Measurements from ENCODE around the gene PIK3R1. TPM values are rescaled to one million over a fixed set of nuclear protein-coding genes. Genes with fewer than 3 reads are reported as not detected.
A peak's percentile ranks its signal among the peaks of the same experiment; 100 is the strongest.

PIK3R1 gene
- total RNA-seq, result 100 to 1,000 TPM in 3 of 5 donors, 10 to 100 TPM in 2; 45.2 to 280 (median 115) TPM
- 10 to 100 TPM in 2 of 3 donors, 1 to 10 TPM in 1; 9.2 to 10.5 (median 10.1) TPM for polyA plus RNA-seq
- long read RNA-seq, donor 1, full-length matches to known transcripts, result 5 of 23 reads
- long read RNA-seq, donor 1, partial matches to known transcripts, result 18 of 23 reads
- long read RNA-seq, donor 1, other reads (novel, unspliced or antisense), result 0 of 23 reads
- long read RNA-seq, donor 2, full-length matches to known transcripts, result 12 of 34 reads
- long read RNA-seq, donor 2, partial matches to known transcripts, result 22 of 34 reads
- long read RNA-seq, donor 2, other reads (novel, unspliced or antisense), result 0 of 34 reads
- long read RNA-seq, donor 3, partial matches to known transcripts, result 0 of 2 reads
- long read RNA-seq, donor 3, other reads (novel, unspliced or antisense), result 0 of 2 reads
- long read RNA-seq, donor 4, full-length matches to known transcripts, result 1 of 1 reads
- long read RNA-seq, donor 4, partial matches to known transcripts, result 0 of 1 reads
- long read RNA-seq, donor 4, other reads (novel, unspliced or antisense), result 0 of 1 reads
- long read RNA-seq, donor 5, full-length matches to known transcripts, result 4 of 16 reads
- long read RNA-seq, donor 5, partial matches to known transcripts, result 12 of 16 reads
- long read RNA-seq, donor 5, other reads (novel, unspliced or antisense), result 0 of 16 reads
- long read RNA-seq, donor 6, full-length matches to known transcripts, result 17 of 108 reads
- long read RNA-seq, donor 6, partial matches to known transcripts, result 91 of 108 reads
- long read RNA-seq, donor 6, other reads (novel, unspliced or antisense), result 0 of 108 reads
- long read RNA-seq, donor 7, full-length matches to known transcripts, result 6 of 11 reads
- long read RNA-seq, donor 7, partial matches to known transcripts, result 5 of 11 reads
- long read RNA-seq, donor 7, other reads (novel, unspliced or antisense), result 0 of 11 reads
- long read RNA-seq, donor 8, full-length matches to known transcripts, result 6 of 6 reads
- long read RNA-seq, donor 8, partial matches to known transcripts, result 0 of 6 reads
- long read RNA-seq, donor 8, other reads (novel, unspliced or antisense), result 0 of 6 reads
- long read RNA-seq, donor 9, partial matches to known transcripts, result 5 of 6 reads
- long read RNA-seq, donor 9, other reads (novel, unspliced or antisense), result 0 of 6 reads
- long read RNA-seq, donor 10, partial matches to known transcripts, result 0 of 1 reads
- long read RNA-seq, donor 10, other reads (novel, unspliced or antisense), result 0 of 1 reads

DNA sequence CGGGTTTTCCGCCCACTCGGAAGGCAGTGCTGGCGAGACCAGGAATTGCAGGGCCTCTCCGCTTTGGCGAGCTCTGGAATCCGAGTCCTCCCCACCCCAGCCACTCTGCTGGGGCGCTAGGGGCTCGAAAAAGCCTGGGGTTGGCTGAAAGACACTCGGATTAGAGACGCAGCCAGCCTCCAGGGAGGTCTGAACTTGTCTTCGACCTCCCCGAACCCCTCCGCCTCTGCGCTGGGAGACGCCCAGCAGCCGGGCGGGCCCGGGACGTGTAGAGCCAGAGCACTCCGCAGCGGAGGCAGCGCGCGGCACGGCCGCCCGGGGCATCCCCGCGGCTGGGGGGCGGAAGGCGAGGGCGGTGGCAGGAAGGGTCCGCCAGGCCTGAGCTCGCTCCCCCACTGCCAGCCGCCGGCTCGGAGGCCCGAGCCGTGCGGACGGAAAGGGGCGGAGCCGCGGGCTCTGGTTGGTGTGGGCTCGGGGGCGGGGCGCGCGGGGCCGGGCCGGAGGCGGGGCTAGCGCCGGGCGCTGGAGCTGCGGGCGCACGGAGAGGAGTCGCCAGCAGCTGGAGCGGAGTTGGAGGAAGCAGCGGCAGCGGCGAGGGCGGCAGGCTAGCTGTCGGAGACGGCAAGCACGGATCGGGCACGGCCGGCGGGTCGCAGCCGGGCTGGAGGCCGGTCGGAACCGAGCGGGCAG, at the start of gene PIK3R1:
Gene PIK3R1, plus strand, starts transcription at position 549 of the 690 bp plus-strand sequence. CDS start 10,920 bp downstream, outside the sequence.
- H3K4me3 ChIP-seq, result peak within 1 kb of the TSS; percentile 56 to 98 (median 84)
- no peak for TF ChIP-seq POLR2A (IDR thresholded peaks at IDR 0.05)
- TF ChIP-seq, protein P1, sequence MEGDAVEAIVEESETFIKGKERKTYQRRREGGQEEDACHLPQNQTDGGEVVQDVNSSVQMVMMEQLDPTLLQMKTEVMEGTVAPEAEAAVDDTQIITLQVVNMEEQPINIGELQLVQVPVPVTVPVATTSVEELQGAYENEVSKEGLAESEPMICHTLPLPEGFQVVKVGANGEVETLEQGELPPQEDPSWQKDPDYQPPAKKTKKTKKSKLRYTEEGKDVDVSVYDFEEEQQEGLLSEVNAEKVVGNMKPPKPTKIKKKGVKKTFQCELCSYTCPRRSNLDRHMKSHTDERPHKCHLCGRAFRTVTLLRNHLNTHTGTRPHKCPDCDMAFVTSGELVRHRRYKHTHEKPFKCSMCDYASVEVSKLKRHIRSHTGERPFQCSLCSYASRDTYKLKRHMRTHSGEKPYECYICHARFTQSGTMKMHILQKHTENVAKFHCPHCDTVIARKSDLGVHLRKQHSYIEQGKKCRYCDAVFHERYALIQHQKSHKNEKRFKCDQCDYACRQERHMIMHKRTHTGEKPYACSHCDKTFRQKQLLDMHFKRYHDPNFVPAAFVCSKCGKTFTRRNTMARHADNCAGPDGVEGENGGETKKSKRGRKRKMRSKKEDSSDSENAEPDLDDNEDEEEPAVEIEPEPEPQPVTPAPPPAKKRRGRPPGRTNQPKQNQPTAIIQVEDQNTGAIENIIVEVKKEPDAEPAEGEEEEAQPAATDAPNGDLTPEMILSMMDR (IDR thresholded peaks at IDR 0.05), result peak in 5 of 7 experiments; percentile 24 to 50 (median 45)
- peak; percentile 57 to 94 (median 90) for TF ChIP-seq POLR2AphosphoS5 (IDR thresholded peaks at IDR 0.05)
- TF ChIP-seq EP300 (IDR thresholded peaks at IDR 0.05), result peak; percentile 8
- peak within 1 kb of the TSS; percentile 93 to 99 (median 98) for H3K27ac ChIP-seq
- peaks cover 0 to 4% (median under 1%) of the 10 kb centered on the region in 4 donors for H3K36me3 ChIP-seq
- peak; percentile 98 for DNase-seq
- no peaks in the 10 kb centered on the region for H3K27me3 ChIP-seq
- H3K9me3 ChIP-seq, result peaks cover 0 to 10% (median 5%) of the 10 kb centered on the region in 4 donors
- H3K4me1 ChIP-seq, result peaks cover 7 to 44% (median 26%) of the 10 kb centered on the region in 4 donors
- intact Hi-C loops (cut with DNase I; ENCODE audit: low total_unique reads), result no loop called here
- WGBS, 5 donors, result 0% methylated on average over 6 to 78 of the region's 78 CpGs

DNA sequence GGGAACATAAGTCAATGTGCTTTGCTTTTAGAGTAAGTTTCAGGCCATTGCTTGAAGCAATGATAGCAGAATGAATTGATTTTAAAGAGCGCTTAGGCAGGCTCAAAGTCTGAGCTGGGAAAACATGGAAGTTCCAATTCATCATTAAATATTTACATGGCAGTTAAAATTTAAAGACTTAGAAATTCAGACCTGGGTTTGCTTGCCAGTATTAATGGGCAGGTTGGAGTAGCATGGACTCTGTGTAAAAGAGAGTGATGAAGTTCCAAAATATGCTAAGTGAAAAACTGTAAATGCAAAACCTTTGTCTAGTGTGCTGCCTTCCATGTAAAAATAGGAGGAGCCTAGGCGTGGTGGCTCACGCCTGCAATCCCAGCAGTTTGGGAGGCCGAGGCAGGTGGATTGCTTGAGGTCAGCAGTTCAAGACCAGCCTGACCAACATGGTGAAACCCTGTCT, 48.3 kb upstream of the PIK3R1 start:
- Histone ChIP-seq H3K4me1 (peaks cover 0 to 21% (median 2%) of the 10 kb centered on the region in 4 donors), H3K36me3 (no peaks in the 10 kb centered on the region), H3K4me3 (no peak overlapping the region), H3K9me3 (no peaks in the 10 kb centered on the region), H3K27me3 (no peaks in the 10 kb centered on the region), H3K27ac (no peak overlapping the region)
- no peak for DNase-seq
- no peak for TF ChIP-seq POLR2A (IDR thresholded peaks at IDR 0.05)
- TF ChIP-seq, protein P1 (IDR thresholded peaks at IDR 0.05), result no peak
- TF ChIP-seq POLR2AphosphoS5 (IDR thresholded peaks at IDR 0.05), result no peak
- no peak for TF ChIP-seq EP300 (IDR thresholded peaks at IDR 0.05)
- 84 to 94% (median 84%) methylated on average over 4 of the region's 4 CpGs for WGBS, 5 donors
- intact Hi-C loops (cut with DNase I; ENCODE audit: low total_unique reads), result no loop called here

DNA sequence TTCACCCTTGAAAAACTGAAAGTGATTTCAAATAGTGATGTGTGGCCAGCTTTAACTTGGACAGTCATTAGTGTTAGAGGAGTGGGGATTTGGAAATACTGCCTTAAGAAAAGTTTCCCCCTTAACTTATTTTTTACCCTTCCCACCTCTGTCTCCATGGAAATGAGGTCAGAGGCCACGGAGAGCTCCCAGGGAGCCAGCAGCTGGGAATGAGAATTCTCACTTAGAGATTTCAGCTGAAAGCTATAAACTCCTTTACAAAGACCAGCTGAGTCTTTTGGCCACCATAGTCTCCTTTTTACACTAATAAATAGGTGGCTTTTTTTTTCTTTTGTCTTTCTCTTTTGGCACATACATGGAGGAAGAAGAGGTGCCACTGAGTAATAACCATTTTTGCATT, 45.7 kb upstream of the PIK3R1 start:
- H3K4me3 ChIP-seq, result no peak overlapping the region
- peak overlapping the region in 3 of 5 donors; percentile 23 to 85 (median 63) for H3K27ac ChIP-seq
- H3K27me3 ChIP-seq, result no peaks in the 10 kb centered on the region
- H3K4me1 ChIP-seq, result peaks cover 0 to 30% (median 2%) of the 10 kb centered on the region in 4 donors
- TF ChIP-seq EP300 (IDR thresholded peaks at IDR 0.05), result no peak
- TF ChIP-seq, protein P1 (IDR thresholded peaks at IDR 0.05), result no peak
- TF ChIP-seq POLR2AphosphoS5 (IDR thresholded peaks at IDR 0.05), result no peak
- WGBS, 5 donors, result 50 to 71% (median 60%) methylated on average over 1 of the region's 1 CpG
- peak in 1 of 2 donors; percentile 69 for DNase-seq
- no peaks in the 10 kb centered on the region for H3K9me3 ChIP-seq
- no peaks in the 10 kb centered on the region for H3K36me3 ChIP-seq
- intact Hi-C loops (cut with DNase I; ENCODE audit: low total_unique reads), result no loop called here

All from stomach (tissue), 19 donors.